Measurements from ENCODE around the gene C5orf22.
A peak's percentile ranks its signal among the peaks of the same experiment; 100 is the strongest.
"Not testable (repeated sequence)": the region's sequence is repeated elsewhere in the genome, so short reads cannot be mapped to it uniquely, and the experiment has no call there.

The C5orf22 gene

DNA sequence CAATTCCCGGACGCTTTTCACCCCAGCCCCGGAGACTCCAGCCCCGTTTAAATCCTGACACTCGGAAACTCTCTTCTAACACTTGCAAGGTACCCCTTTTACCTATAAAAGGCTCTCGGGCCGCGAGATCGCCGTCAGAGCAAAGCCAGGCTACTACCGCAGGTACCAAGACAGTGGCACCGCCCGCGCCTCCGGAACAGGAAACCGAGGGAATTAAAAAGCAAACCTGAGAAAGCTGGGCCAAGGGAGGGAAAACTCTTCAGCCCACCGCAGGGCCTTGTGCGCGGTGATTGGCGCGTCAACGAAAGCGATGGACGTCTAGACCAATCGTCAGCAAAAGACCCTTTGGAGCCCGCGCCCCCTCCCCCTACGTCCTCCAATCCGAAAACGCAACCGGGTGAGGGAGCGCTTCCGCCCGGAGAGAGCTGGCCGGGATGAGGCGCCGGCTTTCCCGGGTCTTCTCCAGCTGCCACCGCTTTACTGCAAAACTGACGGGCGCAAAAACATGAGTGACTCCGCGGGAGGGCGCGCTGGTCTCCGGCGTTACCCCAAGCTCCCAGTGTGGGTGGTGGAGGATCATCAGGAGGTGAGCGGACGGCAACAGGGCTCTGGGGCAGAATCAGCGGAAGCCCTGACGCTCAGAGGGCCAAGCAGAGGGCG, at the start of gene C5orf22, which contains the start of gene DROSHA:
Gene C5orf22, plus strand, starts transcription at position 414 of the 660 bp plus-strand sequence. Its CDS starts 92 bp downstream, at position 506.
Gene DROSHA, minus strand, starts transcription at position 206 of the 660 bp plus-strand sequence. CDS start 3,034 bp downstream, outside the sequence.
- peak; percentile 95 for DNase-seq

GRCh38 chr5:31485376-31486207, 46.5 kb upstream of the C5orf22 start:
- DNase-seq, result no peak

DNA sequence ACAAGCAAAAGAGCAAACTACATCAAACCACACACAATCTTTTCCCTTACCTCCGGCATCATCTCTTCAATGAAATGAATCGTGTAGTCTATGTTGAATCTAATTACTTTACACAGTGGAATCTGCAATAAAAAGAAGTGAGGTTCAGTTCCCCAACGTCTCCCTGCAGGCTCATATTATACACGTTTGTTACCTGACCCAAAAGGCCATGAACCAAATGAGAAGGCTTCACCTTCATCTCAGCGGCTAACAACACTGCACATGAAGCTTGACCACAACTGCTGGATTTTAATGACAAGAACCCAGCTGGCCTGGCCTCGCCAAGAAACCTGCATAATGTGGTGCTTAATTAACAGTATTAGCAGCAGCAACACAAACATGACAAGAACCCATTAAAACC, 45.7 kb upstream of the C5orf22 start:
- DNase-seq, result no peak

- DNase-seq, result no peak
Measured at GRCh38 chr5:31487506-31487905, 44.6 kb upstream of the C5orf22 start.

DNA sequence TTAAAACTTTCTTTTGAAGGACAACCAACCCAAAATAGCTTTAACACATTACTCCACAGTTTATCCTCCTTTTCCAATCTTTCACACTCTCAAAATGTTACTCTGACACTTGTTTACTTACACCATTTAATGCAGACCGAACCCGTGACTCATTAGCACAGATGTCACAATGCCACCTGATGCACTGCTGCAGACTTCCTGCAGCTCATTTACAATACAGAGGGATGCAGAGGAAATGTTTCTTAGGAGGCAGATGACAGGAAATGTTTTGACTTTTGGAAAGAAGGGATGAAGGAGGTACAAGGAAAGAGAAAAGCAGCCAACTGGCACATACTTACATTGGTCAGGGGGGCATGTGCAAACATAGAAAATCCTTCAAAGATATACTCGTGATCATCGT, 39.2 kb upstream of the C5orf22 start:
- no peak for DNase-seq

DNA sequence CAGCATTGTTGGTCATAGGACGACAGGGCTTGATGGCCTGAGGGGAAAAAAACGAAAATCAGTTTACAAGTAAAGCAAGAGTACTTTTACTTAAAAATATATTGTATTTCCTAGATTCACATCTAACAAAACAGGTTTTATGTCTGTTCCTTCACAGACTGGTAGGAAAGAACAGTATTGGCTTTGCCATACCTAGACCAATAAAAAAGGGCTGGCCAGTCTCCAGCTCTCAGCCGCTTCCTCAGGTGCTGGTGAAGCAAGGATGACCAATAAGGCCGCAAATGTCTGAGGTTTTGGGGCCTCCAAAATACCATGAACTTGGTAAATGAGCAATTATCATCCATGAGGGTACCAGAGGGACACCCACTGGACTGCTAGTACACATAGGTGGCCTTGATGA, 36.8 kb upstream of the C5orf22 start:
- DNase-seq, result no peak

GRCh38 chr5:31496301-31496700, 35.8 kb upstream of the C5orf22 start:
- no peak for DNase-seq

- DNase-seq, result no peak
Measured at GRCh38 chr5:31496891-31497290, 35.2 kb upstream of the C5orf22 start.

GRCh38 chr5:31500256-31500655, 31.8 kb upstream of the C5orf22 start:
- DNase-seq, result no peak

DNA sequence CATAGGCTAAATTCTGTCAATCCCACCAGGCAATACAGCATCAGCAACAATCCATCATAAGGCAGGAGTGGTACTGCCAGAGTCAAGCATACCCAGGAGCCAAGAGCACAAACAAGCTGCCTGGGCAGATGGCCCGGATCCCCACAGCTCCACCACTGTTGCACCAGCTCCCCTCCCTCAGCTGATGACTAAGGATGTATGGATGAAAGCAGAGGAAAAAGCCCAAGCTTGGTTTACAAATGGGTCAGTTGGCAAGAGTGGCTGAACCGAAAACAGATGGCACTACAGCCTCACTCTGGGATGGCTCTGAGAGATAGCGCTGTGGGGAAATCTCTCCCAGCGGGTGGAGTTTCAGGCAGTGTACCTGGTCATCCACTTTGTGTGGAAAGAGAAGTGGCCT, 29.6 kb upstream of the C5orf22 start:
- DNase-seq, result no peak

DNA sequence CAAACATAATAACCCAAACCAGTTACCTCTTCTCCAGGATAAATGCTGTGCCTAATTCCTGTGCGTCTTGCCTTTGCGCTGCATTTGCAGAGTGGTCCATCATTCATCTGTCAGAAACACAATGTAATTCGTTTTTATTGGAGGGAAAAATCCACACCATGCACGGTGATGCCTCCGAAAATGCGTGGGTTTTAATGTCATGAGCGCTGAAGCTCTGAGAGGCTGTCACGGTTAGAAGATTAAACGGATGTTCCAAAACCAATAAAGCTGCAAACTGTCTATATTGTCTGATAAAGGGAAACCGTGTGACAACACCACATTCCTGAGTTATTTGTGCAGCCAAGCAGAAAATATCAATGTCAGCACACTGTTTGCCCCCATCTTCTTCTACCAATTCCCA, 27.6 kb upstream of the C5orf22 start:
- DNase-seq, result no peak

GRCh38 chr5:31511305-31511704, 20.8 kb upstream of the C5orf22 start:
- DNase-seq, result no peak

- no peak for DNase-seq
Measured at GRCh38 chr5:31516802-31517201, 15.3 kb upstream of the C5orf22 start.

GRCh38 chr5:31523041-31523440, 9.1 kb upstream of the C5orf22 start:
- DNase-seq, result no peak

DNA sequence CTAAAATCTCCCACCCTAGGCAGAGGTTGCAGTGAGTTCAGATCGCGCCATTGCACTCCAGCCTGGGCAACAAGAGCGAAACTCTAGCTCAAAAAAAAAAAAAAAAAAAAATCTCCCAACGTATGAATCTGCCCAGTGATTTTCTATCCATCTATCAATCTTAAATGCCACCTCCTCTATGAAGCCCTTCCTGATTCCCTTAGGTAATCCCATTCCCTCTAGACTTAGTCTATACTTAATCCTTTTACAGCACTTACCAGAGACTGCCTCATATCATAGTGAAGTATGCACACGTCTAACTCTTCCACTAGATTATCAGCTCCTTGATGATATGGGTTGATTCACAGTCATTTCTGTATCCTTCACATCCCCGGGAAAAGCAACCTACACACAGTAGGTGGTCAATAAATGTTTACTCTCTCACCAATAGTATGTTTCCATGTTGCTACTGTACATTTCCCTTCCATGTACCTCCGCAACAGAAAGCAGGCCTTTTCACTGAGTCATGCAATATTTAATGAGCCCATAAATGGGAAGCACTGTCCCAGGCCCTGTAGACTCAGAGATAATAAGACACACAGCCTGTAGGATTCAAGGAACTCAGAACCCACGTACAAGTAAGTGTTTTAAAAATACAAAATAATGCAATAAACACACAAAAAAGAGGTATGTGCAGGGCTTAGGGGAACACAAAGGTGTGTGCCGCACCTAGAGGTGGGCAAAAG, 1.4 kb upstream of the C5orf22 start:
- DNase-seq, result no peak

DNA sequence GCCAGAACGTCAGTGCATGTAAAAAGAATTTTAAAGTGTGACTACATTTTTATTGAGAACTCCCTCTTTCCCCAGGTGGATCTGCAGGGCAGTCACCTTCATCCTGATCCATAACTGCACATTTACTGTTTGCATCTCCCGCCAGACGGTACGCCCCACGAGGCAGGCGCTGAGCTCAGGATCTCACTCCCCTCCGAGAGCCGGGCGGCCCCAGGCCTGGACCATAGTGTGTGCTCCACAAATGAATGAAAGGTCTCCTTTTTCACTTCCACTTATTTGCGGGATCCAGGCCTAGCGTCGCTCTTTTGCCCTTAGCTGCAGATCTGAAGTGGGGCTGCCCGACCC, 586 bp upstream of the C5orf22 start:
- DNase-seq, result no peak

DNA sequence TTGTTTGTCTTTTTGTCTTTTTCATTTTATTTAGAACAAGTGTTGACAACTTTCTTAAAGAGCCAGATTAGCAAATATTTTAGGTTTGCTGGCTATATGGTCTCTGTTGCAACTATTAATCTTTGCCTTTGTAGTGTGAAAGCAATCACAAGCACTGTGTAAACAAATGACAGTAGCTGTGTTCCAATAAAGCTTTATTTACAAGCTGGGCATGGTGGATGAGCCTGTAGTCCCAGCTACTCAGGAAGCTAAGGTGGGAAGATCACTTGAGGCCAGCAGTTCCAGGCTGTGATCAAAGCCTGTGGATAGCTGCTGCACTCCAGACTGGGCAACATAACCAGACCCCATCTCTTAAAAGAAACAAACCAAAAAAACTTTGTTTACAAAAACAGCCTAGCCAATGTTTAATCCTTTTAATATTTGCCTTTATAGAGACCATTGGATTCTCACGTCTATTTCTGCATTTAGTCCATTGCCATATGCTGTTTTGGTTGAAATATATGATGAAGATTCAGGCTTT, 2.5 kb downstream of the C5orf22 start:
- DNase-seq, result no peak

DNA sequence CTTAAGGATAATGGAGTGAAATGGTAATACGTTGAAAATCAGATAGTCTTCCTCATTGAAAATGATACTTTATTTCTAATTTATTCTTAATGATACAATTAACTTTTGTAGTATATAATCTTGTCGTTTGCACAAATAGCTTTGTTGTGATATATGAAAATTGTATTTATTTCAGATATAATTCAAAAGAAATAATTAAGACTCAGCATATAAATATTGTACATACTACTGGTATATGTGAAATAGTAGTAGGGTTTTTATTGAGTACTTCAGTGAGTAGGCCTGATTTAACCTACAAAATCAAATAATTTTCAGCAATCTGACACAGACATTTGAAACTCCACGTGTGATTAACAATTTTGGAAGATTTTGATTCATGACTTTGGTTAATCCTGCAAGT, 4.8 kb downstream of the C5orf22 start:
- no peak for DNase-seq

DNA sequence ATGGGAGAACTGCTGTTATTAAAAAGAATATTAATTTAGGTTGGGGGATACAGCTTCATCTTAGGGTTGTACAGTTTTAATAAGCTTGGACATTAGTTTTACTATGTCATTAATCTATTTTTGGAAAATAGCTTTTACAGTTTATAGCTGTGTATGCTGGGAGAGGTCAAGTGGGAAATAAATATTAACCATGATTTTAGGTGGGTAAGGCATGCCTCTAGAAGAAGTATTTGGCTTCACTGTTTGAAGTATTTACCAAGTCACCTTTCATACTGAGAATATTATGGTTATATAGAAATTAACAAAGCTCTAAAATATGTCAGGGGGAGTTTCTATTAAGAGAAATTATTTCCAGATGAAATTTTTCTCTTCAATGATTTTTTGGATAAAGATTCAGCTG, 5.2 kb downstream of the C5orf22 start:
- no peak for DNase-seq

GRCh38 chr5:31537851-31538250, 5.8 kb downstream of the C5orf22 start:
- DNase-seq, result no peak

- DNase-seq, result not testable (repeated sequence)
Measured at GRCh38 chr5:31549114-31549513, 17.0 kb downstream of the C5orf22 start.

DNA sequence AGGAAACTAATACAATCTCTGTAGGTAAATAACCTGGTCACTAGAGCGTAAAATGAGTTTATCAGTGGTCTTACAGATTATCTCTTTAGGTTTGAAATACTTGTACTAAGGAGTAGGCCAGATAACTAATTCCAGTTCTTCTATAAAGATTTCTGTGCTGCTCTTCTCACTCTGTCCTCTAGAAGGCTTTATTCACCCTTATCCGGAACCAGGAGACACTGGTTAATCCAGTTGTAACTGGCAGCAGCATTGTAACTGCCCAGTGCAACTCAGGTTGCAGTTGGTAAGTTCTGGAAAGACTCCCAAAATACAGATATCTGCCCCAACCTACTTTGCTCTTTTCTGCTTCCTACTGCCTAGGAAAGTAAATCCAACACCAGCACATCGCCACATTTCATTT, 19.8 kb downstream of the C5orf22 start:
- DNase-seq, result no peak

- DNase-seq, result no peak
Measured at GRCh38 chr5:31553863-31554262, 21.8 kb downstream of the C5orf22 start.
